ENCODE results near the gene RNF168. TPM values are rescaled to one million over a fixed set of nuclear protein-coding genes. Genes with fewer than 3 reads are reported as not detected.

Gene RNF168
- total RNA-seq, 1 experiment from 2014 or later, result 66.1 TPM

DNA sequence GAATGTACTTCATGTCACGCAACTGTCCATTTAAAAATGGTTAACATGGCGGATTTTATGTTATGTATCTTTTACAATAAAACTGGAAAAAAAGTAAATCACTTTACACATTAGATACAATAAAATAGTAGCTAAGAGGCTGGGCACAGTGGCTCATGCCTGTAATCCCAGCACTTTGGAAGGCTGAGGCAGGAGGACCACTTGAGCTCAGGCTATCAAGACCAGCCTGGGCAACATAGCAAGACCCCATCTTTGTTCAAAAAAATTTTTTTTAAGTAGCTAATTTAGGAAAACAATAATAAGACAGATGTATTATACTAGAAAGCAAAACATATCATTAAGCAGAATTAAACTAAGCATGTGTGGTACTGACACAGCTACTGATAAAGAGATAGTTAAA, 11.5 kb downstream of the RNF168 start:
- no peak overlapping the region for H3K4me3 Mint-ChIP-seq

GRCh38 chr3:196489747-196490146, 13.8 kb downstream of the RNF168 start:
- ChIA-PET CTCF (interaction anchor here (0.7 kb wide), 1 partner anchor 417 kb away, joined by 3 read pairs; no protein-coding TSS in a partner anchor), POLR2A (no interaction called here)
- ATAC-seq, result no peak
- Mint-ChIP-seq H3K4me1 (no peaks in the 10 kb centered on the region), H3K36me3 (peaks cover 29% of the 10 kb centered on the region), H3K27me3 (ENCODE audit: low read depth) (no peaks in the 10 kb centered on the region), H3K27ac (0 out of 2 replicates have a peak overlapping the region, but pooled peaks have one; percentile 66), H3K9me3 (no peaks in the 10 kb centered on the region), H3K4me3 (no peak overlapping the region)
- no peak for DNase-seq (ENCODE audit: low spot score)
- TF ChIP-seq GABPB1 (CRISPR knock-in tag; IDR thresholded peaks at IDR 0.05) (no peak), MXD4 (CRISPR knock-in tag; IDR thresholded peaks at IDR 0.05; ENCODE audit: borderline replicate concordance) (no peak), PRRX2 (CRISPR knock-in tag; IDR thresholded peaks at IDR 0.05) (no peak), ZNF232 (CRISPR knock-in tag; IDR thresholded peaks at IDR 0.05) (no peak), HMGA2 (CRISPR knock-in tag; IDR thresholded peaks at IDR 0.05) (no peak), RELA (CRISPR knock-in tag; IDR thresholded peaks at IDR 0.05; ENCODE audit: borderline replicate concordance) (no peak), CREB1 (CRISPR knock-in tag; IDR thresholded peaks at IDR 0.05) (no peak), MYBL2 (CRISPR knock-in tag; IDR thresholded peaks at IDR 0.05) (no peak), ZNF263 (CRISPR knock-in tag; IDR thresholded peaks at IDR 0.05; ENCODE audit: low read depth) (no peak), ELF4 (CRISPR knock-in tag; IDR thresholded peaks at IDR 0.05; ENCODE audit: low read depth) (no peak), E2F5 (CRISPR knock-in tag; IDR thresholded peaks at IDR 0.05) (no peak), KAT7 (CRISPR knock-in tag; IDR thresholded peaks at IDR 0.05; ENCODE audit: borderline replicate concordance) (no peak), AR (CRISPR knock-in tag; IDR thresholded peaks at IDR 0.05) (no peak)
- TF ChIP-seq, protein P1, sequence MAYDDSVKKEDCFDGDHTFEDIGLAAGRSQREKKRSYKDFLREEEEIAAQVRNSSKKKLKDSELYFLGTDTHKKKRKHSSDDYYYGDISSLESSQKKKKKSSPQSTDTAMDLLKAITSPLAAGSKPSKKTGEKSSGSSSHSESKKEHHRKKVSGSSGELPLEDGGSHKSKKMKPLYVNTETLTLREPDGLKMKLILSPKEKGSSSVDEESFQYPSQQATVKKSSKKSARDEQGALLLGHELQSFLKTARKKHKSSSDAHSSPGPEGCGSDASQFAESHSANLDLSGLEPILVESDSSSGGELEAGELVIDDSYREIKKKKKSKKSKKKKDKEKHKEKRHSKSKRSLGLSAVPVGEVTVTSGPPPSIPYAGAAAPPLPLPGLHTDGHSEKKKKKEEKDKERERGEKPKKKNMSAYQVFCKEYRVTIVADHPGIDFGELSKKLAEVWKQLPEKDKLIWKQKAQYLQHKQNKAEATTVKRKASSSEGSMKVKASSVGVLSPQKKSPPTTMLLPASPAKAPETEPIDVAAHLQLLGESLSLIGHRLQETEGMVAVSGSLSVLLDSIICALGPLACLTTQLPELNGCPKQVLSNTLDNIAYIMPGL (CRISPR knock-in tag; IDR thresholded peaks at IDR 0.05), result no peak
- TF ChIP-seq, protein P2, sequence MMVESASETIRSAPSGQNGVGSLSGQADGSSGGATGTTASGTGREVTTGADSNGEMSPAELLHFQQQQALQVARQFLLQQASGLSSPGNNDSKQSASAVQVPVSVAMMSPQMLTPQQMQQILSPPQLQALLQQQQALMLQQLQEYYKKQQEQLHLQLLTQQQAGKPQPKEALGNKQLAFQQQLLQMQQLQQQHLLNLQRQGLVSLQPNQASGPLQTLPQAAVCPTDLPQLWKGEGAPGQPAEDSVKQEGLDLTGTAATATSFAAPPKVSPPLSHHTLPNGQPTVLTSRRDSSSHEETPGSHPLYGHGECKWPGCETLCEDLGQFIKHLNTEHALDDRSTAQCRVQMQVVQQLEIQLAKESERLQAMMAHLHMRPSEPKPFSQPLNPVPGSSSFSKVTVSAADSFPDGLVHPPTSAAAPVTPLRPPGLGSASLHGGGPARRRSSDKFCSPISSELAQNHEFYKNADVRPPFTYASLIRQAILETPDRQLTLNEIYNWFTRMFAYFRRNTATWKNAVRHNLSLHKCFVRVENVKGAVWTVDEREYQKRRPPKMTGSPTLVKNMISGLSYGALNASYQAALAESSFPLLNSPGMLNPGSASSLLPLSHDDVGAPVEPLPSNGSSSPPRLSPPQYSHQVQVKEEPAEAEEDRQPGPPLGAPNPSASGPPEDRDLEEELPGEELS (CRISPR knock-in tag; IDR thresholded peaks at IDR 0.05), result no peak

More for the DNA sequence above, 11.5 kb downstream of the RNF168 start:
- TF ChIP-seq ZBTB21 (CRISPR knock-in tag; IDR thresholded peaks at IDR 0.05; ENCODE audit: borderline replicate concordance), result no peak
- peak; percentile 27; the same call in 1 of the 2 replicates for TF ChIP-seq ZNF121 (CRISPR knock-in tag; IDR thresholded peaks at IDR 0.05)
- CTCF ChIA-PET, result no interaction called here
- ATAC-seq (no peak), DNase-seq (ENCODE audit: low spot score) (no peak)
- H3K9me3 Mint-ChIP-seq, result no peaks in the 10 kb centered on the region
- H3K27me3 Mint-ChIP-seq (ENCODE audit: low read depth), result no peaks in the 10 kb centered on the region
- H3K36me3 Mint-ChIP-seq, result peaks cover 19% of the 10 kb centered on the region
- H3K27ac Mint-ChIP-seq, result 0 out of 2 replicates have a peak overlapping the region, but pooled peaks have one; percentile 60
- POLR2A ChIA-PET, result no interaction called here
- no peaks in the 10 kb centered on the region for H3K4me1 Mint-ChIP-seq
